ENCODE results near the gene LASP1NB.

LASP1NB gene

GRCh38 chr17:38885044-38885727 is 40.2 kb upstream of the LASP1NB start:
- Histone ChIP-seq H3K9ac (ENCODE audit: low read length) (peak overlapping the region; percentile 71), H3F3A (ENCODE audit: insufficient read depth, low read length, poor library complexity, severe bottlenecking) (peaks cover 7% of the 10 kb centered on the region), H3K27me3 (ENCODE audit: insufficient read depth, low read depth, low read length) (no peaks in the 10 kb centered on the region), H4K20me1 (ENCODE audit: insufficient read depth) (no peaks in the 10 kb centered on the region), H3K4me2 (ENCODE audit: low read length) (peak overlapping the region; percentile 69), H3K36me3 (ENCODE audit: insufficient read depth, low read length) (no peaks in the 10 kb centered on the region), H3K9me2 (ENCODE audit: insufficient read depth, low read length) (no peaks in the 10 kb centered on the region), H3K79me2 (replicated peaks; ENCODE audit: insufficient read depth, low read length) (peaks cover 63% of the 10 kb centered on the region), H3K27ac (ENCODE audit: low read length) (peak overlapping the region; percentile 97), H3K9me3 (ENCODE audit: low read length) (no peaks in the 10 kb centered on the region), H2AFZ (ENCODE audit: low read depth, low read length) (peak overlapping the region; percentile 3), H3K4me3 (ENCODE audit: low read length) (peak overlapping the region; percentile 62)
- TF ChIP-seq POLR2AphosphoS5 (IDR thresholded peaks at IDR 0.05) (no peak), EZH2 (IDR thresholded peaks at IDR 0.05; ENCODE audit: borderline replicate concordance, insufficient read depth, low read length, poor library complexity, severe bottlenecking) (no peak), MXI1 (conservative IDR thresholded peaks at IDR 0.05; ENCODE audit: poor library complexity, severe bottlenecking) (no peak)
- TF ChIP-seq, protein P1, sequence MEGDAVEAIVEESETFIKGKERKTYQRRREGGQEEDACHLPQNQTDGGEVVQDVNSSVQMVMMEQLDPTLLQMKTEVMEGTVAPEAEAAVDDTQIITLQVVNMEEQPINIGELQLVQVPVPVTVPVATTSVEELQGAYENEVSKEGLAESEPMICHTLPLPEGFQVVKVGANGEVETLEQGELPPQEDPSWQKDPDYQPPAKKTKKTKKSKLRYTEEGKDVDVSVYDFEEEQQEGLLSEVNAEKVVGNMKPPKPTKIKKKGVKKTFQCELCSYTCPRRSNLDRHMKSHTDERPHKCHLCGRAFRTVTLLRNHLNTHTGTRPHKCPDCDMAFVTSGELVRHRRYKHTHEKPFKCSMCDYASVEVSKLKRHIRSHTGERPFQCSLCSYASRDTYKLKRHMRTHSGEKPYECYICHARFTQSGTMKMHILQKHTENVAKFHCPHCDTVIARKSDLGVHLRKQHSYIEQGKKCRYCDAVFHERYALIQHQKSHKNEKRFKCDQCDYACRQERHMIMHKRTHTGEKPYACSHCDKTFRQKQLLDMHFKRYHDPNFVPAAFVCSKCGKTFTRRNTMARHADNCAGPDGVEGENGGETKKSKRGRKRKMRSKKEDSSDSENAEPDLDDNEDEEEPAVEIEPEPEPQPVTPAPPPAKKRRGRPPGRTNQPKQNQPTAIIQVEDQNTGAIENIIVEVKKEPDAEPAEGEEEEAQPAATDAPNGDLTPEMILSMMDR (IDR thresholded peaks at IDR 0.05; ENCODE audit: poor library complexity, severe bottlenecking): no peak

- H3K9me2 ChIP-seq (ENCODE audit: insufficient read depth, low read length): no peaks in the 10 kb centered on the region
- H3K27me3 ChIP-seq (ENCODE audit: insufficient read depth, low read depth, low read length): no peaks in the 10 kb centered on the region
- peak overlapping the region; percentile 97 for H3K27ac ChIP-seq (ENCODE audit: low read length)
- no peaks in the 10 kb centered on the region for H4K20me1 ChIP-seq (ENCODE audit: insufficient read depth)
- peak overlapping the region; percentile 62 for H3K4me3 ChIP-seq (ENCODE audit: low read length)
- peaks cover 59% of the 10 kb centered on the region for H3K79me2 ChIP-seq (replicated peaks; ENCODE audit: insufficient read depth, low read length)
- peak overlapping the region; percentile 71 for H3K9ac ChIP-seq (ENCODE audit: low read length)
- H3K9me3 ChIP-seq (ENCODE audit: low read length): no peaks in the 10 kb centered on the region
- peak overlapping the region; percentile 3 for H2AFZ ChIP-seq (ENCODE audit: low read depth, low read length)
- TF ChIP-seq, protein P1 (IDR thresholded peaks at IDR 0.05; ENCODE audit: poor library complexity, severe bottlenecking): peak; percentile 51
- TF ChIP-seq EP300 (conservative IDR thresholded peaks at IDR 0.05; ENCODE audit: poor library complexity, severe bottlenecking) (peak; percentile 94), EZH2 (IDR thresholded peaks at IDR 0.05; ENCODE audit: borderline replicate concordance, insufficient read depth, low read length, poor library complexity, severe bottlenecking) (no peak), RAD21 (conservative IDR thresholded peaks at IDR 0.05) (peak; percentile 58), TAF1 (IDR thresholded peaks at IDR 0.05; ENCODE audit: low read depth) (peak; percentile 64), SMC3 (conservative IDR thresholded peaks at IDR 0.05; ENCODE audit: poor library complexity) (peak; percentile 68), POLR2AphosphoS5 (IDR thresholded peaks at IDR 0.05) (peak; percentile 91), MXI1 (conservative IDR thresholded peaks at IDR 0.05; ENCODE audit: poor library complexity, severe bottlenecking) (peak; percentile 88)
- TF ChIP-seq, protein P2, sequence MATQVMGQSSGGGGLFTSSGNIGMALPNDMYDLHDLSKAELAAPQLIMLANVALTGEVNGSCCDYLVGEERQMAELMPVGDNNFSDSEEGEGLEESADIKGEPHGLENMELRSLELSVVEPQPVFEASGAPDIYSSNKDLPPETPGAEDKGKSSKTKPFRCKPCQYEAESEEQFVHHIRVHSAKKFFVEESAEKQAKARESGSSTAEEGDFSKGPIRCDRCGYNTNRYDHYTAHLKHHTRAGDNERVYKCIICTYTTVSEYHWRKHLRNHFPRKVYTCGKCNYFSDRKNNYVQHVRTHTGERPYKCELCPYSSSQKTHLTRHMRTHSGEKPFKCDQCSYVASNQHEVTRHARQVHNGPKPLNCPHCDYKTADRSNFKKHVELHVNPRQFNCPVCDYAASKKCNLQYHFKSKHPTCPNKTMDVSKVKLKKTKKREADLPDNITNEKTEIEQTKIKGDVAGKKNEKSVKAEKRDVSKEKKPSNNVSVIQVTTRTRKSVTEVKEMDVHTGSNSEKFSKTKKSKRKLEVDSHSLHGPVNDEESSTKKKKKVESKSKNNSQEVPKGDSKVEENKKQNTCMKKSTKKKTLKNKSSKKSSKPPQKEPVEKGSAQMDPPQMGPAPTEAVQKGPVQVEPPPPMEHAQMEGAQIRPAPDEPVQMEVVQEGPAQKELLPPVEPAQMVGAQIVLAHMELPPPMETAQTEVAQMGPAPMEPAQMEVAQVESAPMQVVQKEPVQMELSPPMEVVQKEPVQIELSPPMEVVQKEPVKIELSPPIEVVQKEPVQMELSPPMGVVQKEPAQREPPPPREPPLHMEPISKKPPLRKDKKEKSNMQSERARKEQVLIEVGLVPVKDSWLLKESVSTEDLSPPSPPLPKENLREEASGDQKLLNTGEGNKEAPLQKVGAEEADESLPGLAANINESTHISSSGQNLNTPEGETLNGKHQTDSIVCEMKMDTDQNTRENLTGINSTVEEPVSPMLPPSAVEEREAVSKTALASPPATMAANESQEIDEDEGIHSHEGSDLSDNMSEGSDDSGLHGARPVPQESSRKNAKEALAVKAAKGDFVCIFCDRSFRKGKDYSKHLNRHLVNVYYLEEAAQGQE (IDR thresholded peaks at IDR 0.05; ENCODE audit: borderline replicate concordance): peak; percentile 95
- H3K36me3 ChIP-seq (ENCODE audit: insufficient read depth, low read length): no peaks in the 10 kb centered on the region
- H3K4me2 ChIP-seq (ENCODE audit: low read length): peak overlapping the region; percentile 69
- peaks cover 7% of the 10 kb centered on the region for H3F3A ChIP-seq (ENCODE audit: insufficient read depth, low read length, poor library complexity, severe bottlenecking)
These were observed 39.4 kb upstream of the LASP1NB start for GRCh38 chr17:38885728-38886642.

All from neural cell (in vitro differentiated cells).